DMS 273 (cell line): Measurements from ENCODE around the gene PKN1.
"Not testable (repeated sequence)": the region's sequence is repeated elsewhere in the genome, so short reads cannot be mapped to it uniquely, and the experiment has no call there.

Experiments
- DNase-seq: peaks from one replicate; lab custom pipeline; 2025; ENCODE audit not compliant: unreplicated experiment; lab: John Stamatoyannopoulos, UW

Gene PKN1

GRCh38 chr19:14428882-14429416 lies 4.2 kb upstream of the PKN1 start:
- DNase-seq: peak; percentile 52

GRCh38 chr19:14430712-14431111 lies 2.4 kb upstream of the PKN1 start:
- no peak for DNase-seq

GRCh38 chr19:14433554-14434501 lies 722 bp downstream of the PKN1 start:
- DNase-seq: peak; percentile 54

GRCh38 chr19:14434543-14435319 lies 1.6 kb downstream of the PKN1 start:
- no peak for DNase-seq

GRCh38 chr19:14435320-14436050 lies 2.4 kb downstream of the PKN1 start:
- no peak for DNase-seq

- no peak for DNase-seq
Measured at GRCh38 chr19:14437578-14438140, 4.6 kb downstream of the PKN1 start.

GRCh38 chr19:14439014-14439413 lies 5.9 kb downstream of the PKN1 start:
- no peak for DNase-seq

- no peak for DNase-seq
Measured at GRCh38 chr19:14440049-14440448, 6.9 kb downstream of the PKN1 start.

GRCh38 chr19:14441041-14441938 lies 8.2 kb downstream of the PKN1 start:
- no peak for DNase-seq

- no peak for DNase-seq
Measured at GRCh38 chr19:14442891-14443631, 10.0 kb downstream of the PKN1 start.

- DNase-seq: no peak
Measured at GRCh38 chr19:14443632-14444216, 10.6 kb downstream of the PKN1 start.

GRCh38 chr19:14446336-14447036 lies 13.4 kb downstream of the PKN1 start:
- no peak for DNase-seq

GRCh38 chr19:14449321-14449720 lies 16.2 kb downstream of the PKN1 start:
- DNase-seq: no peak

GRCh38 chr19:14450168-14450874 lies 17.2 kb downstream of the PKN1 start:
- peak; percentile 65 for DNase-seq

GRCh38 chr19:14450876-14451275 lies 17.8 kb downstream of the PKN1 start:
- no peak for DNase-seq

GRCh38 chr19:14452303-14452702 lies 19.2 kb downstream of the PKN1 start:
- not testable (repeated sequence) for DNase-seq

GRCh38 chr19:14459703-14460102 lies 26.6 kb downstream of the PKN1 start:
- no peak for DNase-seq
